NOMO-1 treated with dmso at 0.1 percent for 144 hours (cell line): ENCODE results near the gene EEFSEC.

Experiments used
- DNase-seq: peaks from one replicate; lab custom pipeline; 2025; ENCODE audit not compliant: unreplicated experiment; lab: John Stamatoyannopoulos, UW

EEFSEC gene

DNA sequence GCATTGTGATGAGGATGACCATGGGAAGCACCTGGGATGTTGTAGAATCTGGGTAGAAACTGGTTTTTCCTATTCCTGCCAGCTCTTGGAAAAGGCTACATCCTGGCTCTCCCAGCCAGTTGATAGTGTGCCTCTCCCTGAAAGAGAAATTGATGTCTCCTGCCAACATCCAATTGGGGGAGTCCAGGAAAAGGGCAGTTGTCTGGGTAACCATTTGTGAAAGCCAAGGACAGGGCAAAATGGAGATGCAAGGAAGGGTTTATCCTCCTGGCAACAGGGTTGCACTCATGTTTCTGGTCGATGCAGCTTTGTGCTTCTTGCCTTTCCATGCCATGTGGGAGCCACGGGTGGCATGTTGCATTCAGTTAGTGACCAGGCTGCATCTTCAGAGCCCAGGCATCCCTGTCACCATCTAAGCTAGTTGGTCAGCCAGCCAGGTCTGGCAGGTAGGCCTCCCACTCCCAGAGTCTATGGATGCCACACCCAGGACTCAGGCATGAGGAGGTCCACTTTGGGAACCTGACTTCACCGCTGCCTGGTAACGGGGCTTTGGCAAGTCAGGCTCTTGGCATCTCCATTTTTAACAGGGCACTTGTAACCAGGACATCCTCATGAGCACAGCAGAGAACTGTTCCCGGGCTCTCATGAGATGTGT is 159.9 kb downstream of the EEFSEC start:
- no peak for DNase-seq

- no peak for DNase-seq
Measured at GRCh38 chr3:128313935-128314334, 160.7 kb downstream of the EEFSEC start.

DNA sequence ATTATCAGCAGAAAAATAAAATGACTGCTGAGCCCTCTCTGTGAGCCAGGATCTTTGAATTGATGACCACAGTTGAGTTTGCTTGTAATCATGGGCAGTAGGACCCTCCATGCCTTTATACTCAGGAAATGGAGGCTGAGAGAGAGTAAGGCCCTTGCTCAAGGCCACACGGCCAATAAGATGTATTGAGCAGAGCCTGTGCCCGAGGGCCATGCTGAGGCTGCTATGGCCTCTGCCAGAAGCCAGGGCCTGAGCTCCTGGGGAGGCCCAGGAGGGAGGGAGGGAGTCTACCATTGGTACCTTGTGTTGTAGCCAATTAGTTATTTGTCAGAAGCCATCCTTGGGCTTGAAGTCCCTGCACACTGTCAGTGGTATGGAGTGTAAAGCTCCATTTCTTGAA is 162.0 kb downstream of the EEFSEC start:
- DNase-seq = no peak

DNA sequence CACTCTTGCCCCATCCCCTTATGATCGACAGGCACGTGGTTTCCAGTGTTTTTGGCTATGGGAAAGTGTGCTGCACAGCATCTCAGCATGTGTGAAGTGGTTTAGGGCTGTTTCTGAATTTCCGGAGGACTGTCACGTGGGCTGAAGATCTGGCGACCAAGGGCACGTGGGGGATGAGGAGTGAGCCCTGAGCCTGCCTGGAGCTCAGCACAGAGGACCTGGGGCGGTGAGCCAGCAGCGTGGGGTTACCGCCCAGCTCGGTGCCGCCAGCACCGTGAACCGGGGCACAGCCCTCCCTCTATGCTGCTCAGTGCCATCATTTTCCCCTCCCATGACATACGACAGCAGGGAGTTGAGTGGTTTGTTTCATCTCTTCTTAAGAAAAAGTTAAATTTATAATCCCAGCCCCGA is 163.2 kb downstream of the EEFSEC start:
- no peak for DNase-seq

DNA sequence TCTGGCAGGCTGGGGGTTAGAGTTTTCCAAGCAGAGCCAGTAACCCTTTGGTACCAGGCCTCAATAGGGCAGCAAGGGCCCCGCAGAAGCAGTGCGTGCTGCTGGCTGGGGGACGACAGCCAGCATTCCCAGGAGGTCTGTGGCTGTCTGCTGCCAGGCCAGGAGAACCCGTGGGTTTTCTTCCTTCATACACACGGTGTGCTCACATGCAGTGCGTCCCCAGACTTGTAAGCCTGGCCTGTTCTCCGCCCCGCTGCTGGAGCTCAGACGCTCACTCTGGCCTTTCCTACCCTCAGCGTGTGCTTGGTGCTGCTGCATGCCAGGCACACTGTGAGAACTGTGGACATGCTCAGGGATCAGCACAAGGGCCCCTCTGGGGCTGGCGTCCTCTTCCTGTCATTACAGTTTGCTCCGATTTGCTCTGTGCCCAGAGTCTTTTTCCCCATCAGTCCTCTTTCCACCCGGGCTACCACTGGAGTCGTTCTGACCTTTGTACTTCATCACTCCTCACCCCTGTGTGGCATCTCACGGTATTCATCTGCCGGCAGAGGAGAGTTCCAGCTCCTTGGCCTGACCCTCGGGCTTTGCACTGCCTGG is 163.9 kb downstream of the EEFSEC start:
- no peak for DNase-seq

GRCh38 chr3:128317698-128318231 is 164.5 kb downstream of the EEFSEC start:
- no peak for DNase-seq

GRCh38 chr3:128318275-128318941 is 165.1 kb downstream of the EEFSEC start:
- DNase-seq = no peak

DNA sequence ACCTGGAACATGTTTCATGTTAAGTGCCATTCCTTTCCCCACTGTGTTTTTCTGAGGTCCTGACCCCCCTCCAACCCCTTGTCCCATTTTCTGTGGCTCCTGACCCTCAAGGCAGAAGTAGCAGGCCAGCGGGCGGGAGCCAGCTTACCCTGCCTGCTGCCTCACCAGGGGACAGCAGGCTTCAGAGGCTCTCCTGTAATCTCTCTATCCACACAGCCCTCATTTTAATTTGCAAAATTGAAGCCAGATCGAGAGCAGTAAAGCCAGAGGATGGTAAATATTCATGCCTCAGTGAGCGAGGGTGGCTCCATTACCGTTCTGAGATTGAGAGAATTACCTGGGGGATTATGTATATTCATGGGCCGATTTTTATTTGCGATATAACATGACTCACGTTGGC is 165.8 kb downstream of the EEFSEC start:
- DNase-seq = no peak

GRCh38 chr3:128319741-128320141 is 166.5 kb downstream of the EEFSEC start:
- no peak for DNase-seq

- no peak for DNase-seq
Measured at GRCh38 chr3:128320551-128321340, 167.5 kb downstream of the EEFSEC start.

DNA sequence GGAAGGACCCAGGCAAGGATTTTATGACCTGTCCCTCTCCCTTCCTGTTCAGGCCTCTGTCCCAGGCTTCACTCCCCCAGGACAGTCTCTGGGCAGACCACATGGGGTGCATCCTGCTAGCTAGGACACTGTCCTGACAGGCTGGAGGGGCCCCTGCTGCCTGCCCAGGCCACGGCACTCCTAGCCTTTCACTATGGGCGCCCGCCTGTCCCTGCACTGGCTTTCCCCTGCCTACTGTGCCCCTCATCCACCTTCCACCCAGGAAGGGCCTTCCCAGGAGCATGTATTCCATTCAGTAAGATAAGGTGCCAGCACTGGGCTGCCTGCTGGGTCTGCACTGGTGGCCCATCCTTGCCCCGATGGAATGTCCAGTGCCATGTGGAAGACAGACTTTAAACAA is 168.1 kb downstream of the EEFSEC start:
- no peak for DNase-seq

- no peak for DNase-seq
Measured at GRCh38 chr3:128322030-128323022, 169.0 kb downstream of the EEFSEC start.

DNA sequence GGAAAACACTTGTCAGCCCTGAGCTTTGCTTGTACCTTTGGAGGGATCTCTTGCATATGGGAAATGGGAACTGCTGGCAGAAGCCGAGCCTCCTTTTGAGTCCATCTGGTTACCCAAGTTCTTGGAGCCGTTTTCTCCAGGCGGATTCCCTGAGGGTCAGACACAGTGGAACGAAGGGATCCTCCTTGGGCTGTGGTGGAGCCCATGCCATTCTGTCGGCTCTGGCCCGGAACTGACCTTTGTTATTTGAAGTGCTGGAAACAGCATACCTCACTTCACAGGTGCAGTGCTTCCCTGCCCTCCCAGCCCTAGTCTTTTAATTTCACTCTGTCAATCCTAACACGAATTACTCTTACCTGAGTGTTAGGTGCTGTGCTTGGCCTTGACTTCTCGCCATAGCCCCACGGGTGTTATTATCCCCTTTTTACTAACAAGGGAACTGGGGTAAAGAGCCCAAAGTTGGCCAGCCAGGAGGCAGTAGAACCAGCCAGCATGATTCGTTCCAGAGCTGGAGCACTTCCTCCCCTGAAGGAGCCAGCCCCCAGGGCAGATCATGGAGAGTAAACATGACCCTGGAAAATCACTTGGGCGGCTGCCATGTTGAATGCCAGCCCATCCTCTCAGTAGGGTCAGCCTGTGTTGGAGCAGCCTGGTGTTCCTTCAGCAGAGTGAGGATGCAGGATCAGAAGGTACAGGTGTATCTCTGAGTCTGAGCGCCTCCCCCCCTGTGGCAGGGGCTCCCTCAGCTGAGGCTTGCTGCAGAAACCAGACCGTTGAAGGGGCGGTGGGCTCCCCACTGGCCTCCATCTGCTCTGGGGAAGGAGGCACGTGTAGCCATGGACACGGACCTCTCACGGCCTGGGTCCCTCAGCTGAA is 170.2 kb downstream of the EEFSEC start:
- DNase-seq = no peak

DNA sequence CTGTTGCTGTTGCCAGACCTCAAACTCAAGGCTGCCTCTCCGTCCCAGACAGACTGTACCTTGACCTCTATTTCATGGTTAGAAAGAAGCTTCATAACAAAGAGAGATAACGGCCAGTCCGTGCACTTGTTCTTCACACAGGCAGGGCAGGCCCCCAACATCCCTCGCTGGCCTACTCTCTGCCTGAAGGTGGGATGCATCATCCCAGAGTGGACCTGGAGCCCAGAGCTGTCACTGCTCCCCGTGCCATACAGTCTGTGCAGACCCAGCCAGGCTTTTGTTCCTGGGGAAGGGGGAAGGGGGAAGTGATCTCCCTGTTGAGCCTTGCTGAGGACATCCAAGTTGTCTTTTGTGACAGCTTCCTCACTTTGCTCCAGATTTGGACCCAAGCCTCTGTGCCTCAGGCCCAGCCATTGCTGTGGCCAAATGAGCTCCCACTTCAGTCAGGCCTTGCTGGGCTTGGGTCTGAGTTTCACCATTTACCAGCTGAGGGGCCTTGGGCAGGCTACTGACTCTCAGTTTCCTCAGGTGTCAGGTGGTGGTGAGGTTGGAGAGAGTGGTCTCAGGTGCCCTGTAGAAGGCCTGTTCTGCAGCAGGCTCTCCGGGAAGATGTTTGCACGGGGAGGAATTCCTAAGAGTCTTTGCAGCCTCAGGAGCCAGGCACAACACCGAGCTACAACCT is 171.8 kb downstream of the EEFSEC start:
- DNase-seq = no peak

DNA sequence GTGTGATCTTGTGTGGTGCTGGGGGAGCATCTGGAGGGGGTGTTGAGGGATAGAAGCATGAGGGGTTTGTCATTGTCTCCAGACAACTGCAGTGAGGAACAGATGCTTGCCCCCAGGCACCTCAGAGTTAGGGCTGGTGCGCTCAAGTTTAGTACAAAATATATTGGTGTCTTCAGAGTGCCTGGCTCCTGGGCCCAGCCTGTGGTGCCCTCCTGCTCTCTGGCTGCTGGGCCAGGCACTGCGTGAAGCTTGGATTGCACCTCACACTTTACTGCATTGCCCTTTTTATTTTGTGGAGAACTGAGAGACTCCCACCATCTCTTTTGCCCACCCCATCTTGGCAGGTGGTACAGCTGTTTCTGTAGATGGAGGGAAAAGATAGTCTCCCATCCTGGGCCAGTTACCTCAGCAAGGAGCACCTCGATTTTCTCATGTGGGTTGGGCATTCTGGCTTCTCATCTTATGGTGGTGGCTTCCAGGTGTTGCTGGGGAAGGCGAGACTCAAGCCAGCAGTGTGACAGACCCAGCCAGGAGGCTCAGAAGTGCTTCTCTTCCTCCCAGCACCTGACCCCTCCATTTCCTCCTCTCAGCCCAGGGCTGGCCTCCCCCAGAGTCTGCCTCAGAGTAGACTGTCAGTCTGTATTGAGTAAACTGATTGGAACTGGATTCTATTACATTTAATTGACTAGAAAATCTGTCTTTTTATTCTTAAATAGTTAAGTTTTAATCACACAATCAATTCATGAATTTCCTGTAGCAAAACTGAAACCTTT is 173.0 kb downstream of the EEFSEC start:
- DNase-seq = no peak

DNA sequence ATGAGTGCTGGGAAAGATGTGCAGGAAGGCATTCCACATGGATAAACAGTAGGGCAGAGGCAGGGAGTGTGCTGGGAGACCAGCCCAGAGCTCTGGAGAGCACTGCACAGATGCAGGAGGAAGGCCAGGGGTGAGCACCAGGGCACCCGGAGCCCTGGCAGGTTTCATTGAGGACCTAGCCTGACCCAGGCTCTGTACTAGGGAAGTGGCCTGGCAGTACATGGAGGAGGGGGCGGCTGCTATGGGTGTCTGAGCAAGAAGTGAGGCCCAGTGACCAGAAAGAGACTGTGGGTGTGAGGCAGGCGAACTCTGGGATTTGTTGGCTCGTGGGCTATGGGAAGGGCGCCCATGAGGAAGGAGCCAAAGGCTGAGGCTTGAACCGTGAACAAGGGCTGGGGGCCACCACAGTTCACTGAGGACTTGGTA is 174.3 kb downstream of the EEFSEC start:
- no peak for DNase-seq

GRCh38 chr3:128328546-128329458 is 175.5 kb downstream of the EEFSEC start:
- DNase-seq = no peak
